ENCODE data around the gene GNB5.

The GNB5 gene

GRCh38 chr15:52120488-52120887 is 70.7 kb downstream of the GNB5 start:
- DNase-seq (ENCODE audit: low read depth), result no peak
- no peak overlapping the region for H3K4me3 ChIP-seq (ENCODE audit: control insufficient read depth, low read depth, low read length)
- TF ChIP-seq CTCF (IDR thresholded peaks at IDR 0.05; ENCODE audit: control insufficient read depth, insufficient read depth, low read depth, low read length, missing control alignments), result no peak

DNA sequence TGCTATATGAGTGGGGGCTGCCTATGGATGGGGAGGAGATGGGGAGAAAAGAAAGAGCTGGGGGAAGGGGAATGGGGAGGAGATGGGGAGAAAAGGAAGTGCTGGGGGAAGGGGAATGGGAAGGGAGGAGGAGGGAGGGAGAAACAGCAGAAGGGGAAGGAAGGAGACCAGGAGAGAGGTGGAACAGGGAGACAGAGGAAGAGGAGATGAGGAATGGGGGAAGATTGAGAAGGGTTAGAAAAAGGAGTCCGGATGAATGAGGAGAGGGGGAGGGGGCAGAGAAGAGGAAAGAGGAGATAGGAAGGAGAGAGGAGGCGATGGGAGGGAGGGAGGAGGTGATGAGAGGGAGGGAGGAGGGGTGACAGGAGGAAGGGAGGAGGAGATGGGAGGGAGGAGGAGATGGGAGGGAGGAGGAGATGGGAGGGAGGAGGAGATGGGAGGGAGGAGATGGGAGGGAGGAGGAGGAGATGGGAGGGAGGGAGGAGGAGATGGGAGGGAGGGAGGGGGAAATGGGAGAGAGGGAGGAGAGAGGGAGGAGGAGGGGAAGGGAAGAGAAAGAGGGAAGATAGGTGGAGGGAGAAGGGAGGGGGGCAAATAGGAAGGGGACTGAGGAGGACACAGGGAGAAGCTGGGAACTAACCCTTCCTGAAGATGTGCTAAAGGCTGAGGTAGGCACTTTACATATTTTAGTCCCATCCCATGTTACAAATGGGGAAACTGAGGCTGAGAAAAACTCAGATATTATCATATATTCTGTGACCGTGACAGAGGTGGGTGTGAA is 72.0 kb downstream of the GNB5 start:
- H3K4me3 ChIP-seq (ENCODE audit: control insufficient read depth, low read depth, low read length), result no peak overlapping the region
- DNase-seq (ENCODE audit: low read depth), result no peak
- no peak for TF ChIP-seq CTCF (IDR thresholded peaks at IDR 0.05; ENCODE audit: control insufficient read depth, insufficient read depth, low read depth, low read length, missing control alignments)

- DNase-seq (ENCODE audit: low read depth), result no peak
- no peak for TF ChIP-seq CTCF (IDR thresholded peaks at IDR 0.05; ENCODE audit: control insufficient read depth, insufficient read depth, low read depth, low read length, missing control alignments)
- no peak overlapping the region for H3K4me3 ChIP-seq (ENCODE audit: control insufficient read depth, low read depth, low read length)
These were observed 73.6 kb downstream of the GNB5 start for GRCh38 chr15:52117549-52117948.

GRCh38 chr15:52115598-52116427 is 75.4 kb downstream of the GNB5 start:
- DNase-seq (ENCODE audit: low read depth), result no peak
- TF ChIP-seq CTCF (IDR thresholded peaks at IDR 0.05; ENCODE audit: control insufficient read depth, insufficient read depth, low read depth, low read length, missing control alignments), result no peak
- no peak overlapping the region for H3K4me3 ChIP-seq (ENCODE audit: control insufficient read depth, low read depth, low read length)

DNA sequence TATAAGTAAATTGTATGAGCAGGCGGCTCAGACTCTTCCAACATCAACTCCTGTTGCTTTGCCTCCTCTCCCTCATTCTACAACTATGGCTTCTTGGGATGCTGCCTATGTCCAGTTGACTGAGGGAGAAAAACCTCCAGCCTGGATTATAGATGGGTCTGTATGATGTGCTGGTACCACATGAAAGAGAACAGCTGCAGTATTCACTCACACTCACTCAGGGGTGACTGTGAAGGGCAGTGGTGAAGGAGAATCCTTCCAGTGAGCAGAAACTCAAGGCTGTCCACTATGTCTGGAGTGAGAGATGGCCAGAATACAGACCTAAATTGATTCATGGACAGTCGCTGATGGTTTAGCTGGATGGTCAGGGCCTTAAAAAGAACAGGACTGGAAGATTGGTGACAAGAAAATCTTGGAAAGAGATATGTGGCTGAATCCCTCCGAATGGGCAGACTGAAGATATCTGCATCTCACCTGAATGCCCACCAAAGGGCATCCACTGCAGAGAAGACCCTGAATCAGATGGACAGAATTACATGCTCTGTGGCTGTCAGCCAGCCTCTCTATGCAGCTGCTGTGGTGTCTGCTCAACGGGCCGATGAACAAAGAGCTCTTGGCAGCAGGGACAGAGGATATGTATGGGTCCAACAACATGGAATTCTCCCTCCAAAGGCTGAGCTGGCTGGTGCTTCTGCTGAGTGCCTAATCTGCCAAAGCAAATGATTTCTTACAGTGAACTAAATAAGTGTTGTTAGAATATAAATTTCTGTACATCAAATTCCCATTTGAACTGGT is 76.7 kb downstream of the GNB5 start:
- no peak for DNase-seq (ENCODE audit: low read depth)
- no peak for TF ChIP-seq CTCF (IDR thresholded peaks at IDR 0.05; ENCODE audit: control insufficient read depth, insufficient read depth, low read depth, low read length, missing control alignments)
- no peak overlapping the region for H3K4me3 ChIP-seq (ENCODE audit: control insufficient read depth, low read depth, low read length)

GRCh38 chr15:52113708-52114107 is 77.5 kb downstream of the GNB5 start:
- TF ChIP-seq CTCF (IDR thresholded peaks at IDR 0.05; ENCODE audit: control insufficient read depth, insufficient read depth, low read depth, low read length, missing control alignments), result no peak

More at GRCh38 chr15:52113708-52114107, 77.5 kb downstream of the GNB5 start:
- no peak overlapping the region for H3K4me3 ChIP-seq (ENCODE audit: control insufficient read depth, low read depth, low read length)
- DNase-seq (ENCODE audit: low read depth), result no peak
